CD4-positive, alpha-beta T cell treated with Interleukin-6 for 4 hours (primary cell): ENCODE measurements around the gene NACC2.

Source experiments
- DNase-seq: peaks from one replicate; pipeline ENCODE4 v3.0.0-alpha.2; 2020; ENCODE audit warnings: mixed read lengths

NACC2 gene

GRCh38 chr9:136054798-136055714 lies 40.0 kb downstream of the NACC2 start:
- DNase-seq, result no peak

GRCh38 chr9:136054146-136054545 lies 40.9 kb downstream of the NACC2 start:
- DNase-seq, result no peak

GRCh38 chr9:136053757-136054142 lies 41.3 kb downstream of the NACC2 start:
- no peak for DNase-seq

- no peak for DNase-seq
Measured at GRCh38 chr9:136052991-136053756, 41.9 kb downstream of the NACC2 start.

GRCh38 chr9:136052472-136052880 lies 42.6 kb downstream of the NACC2 start:
- DNase-seq, result no peak

- DNase-seq, result peak; percentile 29
Measured at GRCh38 chr9:136051837-136052471, 43.1 kb downstream of the NACC2 start.

GRCh38 chr9:136051453-136051836 lies 43.6 kb downstream of the NACC2 start:
- DNase-seq, result no peak

GRCh38 chr9:136050701-136051452 lies 44.2 kb downstream of the NACC2 start:
- no peak for DNase-seq

GRCh38 chr9:136050266-136050700 lies 44.8 kb downstream of the NACC2 start:
- no peak for DNase-seq

GRCh38 chr9:136049491-136050265 lies 45.4 kb downstream of the NACC2 start:
- DNase-seq, result no peak

GRCh38 chr9:136048560-136049411 lies 46.3 kb downstream of the NACC2 start:
- no peak for DNase-seq

- DNase-seq, result no peak
Measured at GRCh38 chr9:136047775-136048559, 47.1 kb downstream of the NACC2 start.

- DNase-seq, result no peak
Measured at GRCh38 chr9:136047076-136047774, 47.9 kb downstream of the NACC2 start.

GRCh38 chr9:136046554-136046920 lies 48.6 kb downstream of the NACC2 start:
- no peak for DNase-seq

- no peak for DNase-seq
Measured at GRCh38 chr9:136045595-136046553, 49.2 kb downstream of the NACC2 start.

GRCh38 chr9:136044971-136045594 lies 50.0 kb downstream of the NACC2 start:
- no peak for DNase-seq

GRCh38 chr9:136044207-136044970 lies 50.7 kb downstream of the NACC2 start:
- no peak for DNase-seq
